IMR-90 (cell line): ENCODE results near the gene OSGIN1. TPM values are rescaled to one million over a fixed set of nuclear protein-coding genes. Genes with fewer than 3 reads are reported as not detected.

Experiments
- ATAC-seq: fragments of 200-7000 bp; cut with Tn5 transposase; 2 replicates; pipeline ENCODE4 v1.9.1; 2020; ENCODE audit warnings: low read depth, mild to moderate bottlenecking, moderate library complexity
- BruUV-seq: library from RNA; stranded (reverse); fragments of 400-500 nt; replicated peaks from 2 replicates; lab custom pipeline; 2021; lab: Mats Ljungman, UMichigan
- CTCF ChIA-PET: fragments of 300-600 bp; formaldehyde crosslinking; extraction: SDS; loops from one replicate; lab custom pipeline; 2021; ENCODE audit warnings: antibody characterized with exemption; lab: Yijun Ruan, JAX
- POLR2A ChIA-PET: fragments of 300-600 bp; sonication (Branson Sonifier 250); formaldehyde crosslinking; loops from one replicate; lab custom pipeline; 2022; ENCODE audit warnings: antibody characterized with exemption; ENCODE audit not compliant: unreplicated experiment; lab: Charles Lee
- DNase-seq: peaks from one replicate; pipeline ENCODE4 v3.0.0; 2013
- H2AFZ ChIP-seq: replicated peaks from 2 replicates; pipeline ENCODE3; 2013; ENCODE audit warnings: low read length, mild to moderate bottlenecking; ENCODE audit not compliant: poor library complexity
- H2AK5ac ChIP-seq: 2 replicates; pipeline ENCODE4 v1.6.1; 2013; ENCODE audit warnings: low read depth, low read length, inconsistent platforms
- H2AK9ac ChIP-seq: replicated peaks from 2 replicates; pipeline ENCODE3; 2013; ENCODE audit warnings: mild to moderate bottlenecking, low read depth, low read length, moderate library complexity; ENCODE audit not compliant: poor library complexity
- H2BK120ac ChIP-seq: 2 replicates; pipeline ENCODE4 v1.6.1; 2013; ENCODE audit warnings: low read depth, low read length, inconsistent platforms
- H2BK15ac ChIP-seq: 3 replicates; pipeline ENCODE4 v1.6.1; 2013; ENCODE audit warnings: low read depth, low read length, inconsistent platforms
- H2BK20ac ChIP-seq: 2 replicates; pipeline ENCODE4 v1.6.1; 2013; ENCODE audit warnings: low read depth, mild to moderate bottlenecking, inconsistent platforms, low read length, moderate library complexity
- H2BK5ac ChIP-seq: 2 replicates; pipeline ENCODE4 v1.6.1; 2013; ENCODE audit warnings: mild to moderate bottlenecking, low read depth, low read length, inconsistent platforms; ENCODE audit not compliant: poor library complexity, severe bottlenecking
- H3K14ac ChIP-seq: replicated peaks from 2 replicates; pipeline ENCODE4 v1.6.1; 2013; ENCODE audit warnings: low read depth, low read length, inconsistent platforms
- H3K18ac ChIP-seq: 2 replicates; pipeline ENCODE4 v1.6.1; 2013; ENCODE audit warnings: low read depth, low read length, control low read depth
- H3K23ac ChIP-seq: 2 replicates; pipeline ENCODE4 v1.6.1; 2013; ENCODE audit warnings: low read depth, low read length, inconsistent platforms
- H3K27ac ChIP-seq: 2 replicates; pipeline ENCODE4 v1.5.1; 2013; ENCODE audit warnings: mild to moderate bottlenecking, control low read depth, low read length; ENCODE audit not compliant: insufficient read depth
- H3K27me3 ChIP-seq: 2 replicates; pipeline ENCODE4 v1.6.1; 2013; ENCODE audit warnings: low read length; ENCODE audit not compliant: control insufficient read depth, insufficient read depth
- H3K36me3 ChIP-seq: 2 replicates; pipeline ENCODE4 v1.6.1; 2013; ENCODE audit warnings: low read length, mixed read lengths; ENCODE audit not compliant: control insufficient read depth, insufficient read depth
- H3K4ac ChIP-seq: 2 replicates; pipeline ENCODE4 v1.6.1; 2013; ENCODE audit warnings: low read depth, low read length, inconsistent platforms
- H3K4me1 ChIP-seq: 2 replicates; pipeline ENCODE4 v1.6.1; 2013; ENCODE audit warnings: low read length, mixed read lengths; ENCODE audit not compliant: control insufficient read depth, insufficient read depth
- H3K4me2 ChIP-seq: 2 replicates; pipeline ENCODE4 v1.6.1; 2013; ENCODE audit warnings: low read depth, mild to moderate bottlenecking, control low read depth, low read length, moderate library complexity
- H3K4me3 ChIP-seq: 2 replicates; pipeline ENCODE4 v1.5.1; 2013; ENCODE audit warnings: low read depth, mild to moderate bottlenecking, control low read depth, low read length, moderate library complexity; ENCODE audit not compliant: insufficient read depth
- H3K56ac ChIP-seq: 2 replicates; pipeline ENCODE4 v1.6.1; 2013; ENCODE audit warnings: low read length, inconsistent platforms; ENCODE audit not compliant: insufficient read depth; ENCODE audit errors: extremely low read depth
- H3K79me1 ChIP-seq, 2 experiments: 2 replicates each; pipeline ENCODE4 v1.6.1; 2013; ENCODE audit warnings: low read length in 2 of 2, inconsistent platforms in 1 of 2, low read depth in 1 of 2
- H3K9ac ChIP-seq: 2 replicates; pipeline ENCODE4 v1.6.1; 2013; ENCODE audit warnings: low read depth, low read length, control low read depth
- H3K9me1 ChIP-seq: 2 replicates; pipeline ENCODE4 v1.6.1; 2013; ENCODE audit warnings: low read length, inconsistent platforms; ENCODE audit not compliant: insufficient read depth
- H3K9me3 ChIP-seq: 2 replicates; pipeline ENCODE4 v1.6.1; 2013; ENCODE audit warnings: low read length; ENCODE audit not compliant: control insufficient read depth, insufficient read depth
- H4K20me1 ChIP-seq: 2 replicates; pipeline ENCODE4 v1.6.1; 2013; ENCODE audit warnings: low read length, inconsistent platforms; ENCODE audit not compliant: insufficient read depth
- H4K5ac ChIP-seq: 2 replicates; pipeline ENCODE4 v1.6.1; 2013; ENCODE audit warnings: mild to moderate bottlenecking, low read depth, low read length, control low read depth
- H4K8ac ChIP-seq, 2 experiments: 2 replicates each; pipeline ENCODE4 v1.6.1; 2013; ENCODE audit warnings: low read depth in 2 of 2, low read length in 2 of 2, control low read depth in 1 of 2, inconsistent platforms in 1 of 2
- H4K91ac ChIP-seq: 2 replicates; pipeline ENCODE4 v1.6.1; 2013; ENCODE audit warnings: low read depth, low read length, inconsistent platforms; ENCODE audit not compliant: insufficient read depth
- BHLHE40 ChIP-seq: fragments of 150-350 bp; IDR thresholded peaks from 2 replicates; pipeline ENCODE4 v1.6.1; 2016; ENCODE audit warnings: mild to moderate bottlenecking, low read depth, low read length
- CEBPB ChIP-seq: IDR thresholded peaks from 2 replicates; pipeline ENCODE4 v1.6.1; 2012; ENCODE audit warnings: low read depth, low read length, improper control_type of control experiment
- CHD1 ChIP-seq: IDR thresholded peaks from 2 replicates; pipeline ENCODE4 v1.6.1; 2012; ENCODE audit warnings: low read depth, low read length, improper control_type of control experiment
- FOS ChIP-seq: fragments of 150-350 bp; IDR thresholded peaks from 2 replicates; pipeline ENCODE4 v1.6.1; 2016; ENCODE audit warnings: low read depth, low read length
- MAFK ChIP-seq: IDR thresholded peaks from 2 replicates; pipeline ENCODE4 v1.6.1; 2012; ENCODE audit warnings: low read depth, low read length, improper control_type of control experiment
- MAZ ChIP-seq: IDR thresholded peaks from 2 replicates; pipeline ENCODE4 v1.6.1; 2012; ENCODE audit warnings: low read depth, mild to moderate bottlenecking, low read length, improper control_type of control experiment, moderate library complexity, borderline replicate concordance
- MXI1 ChIP-seq: IDR thresholded peaks from 2 replicates; pipeline ENCODE4 v1.6.1; 2012; ENCODE audit warnings: low read depth, mild to moderate bottlenecking, low read length, moderate library complexity, borderline replicate concordance
- NFE2L2 ChIP-seq: fragments of 150-350 bp; IDR thresholded peaks from 2 replicates; pipeline ENCODE4 v1.6.1; 2016; ENCODE audit warnings: low read depth, mild to moderate bottlenecking, low read length
- POLR2A ChIP-seq: IDR thresholded peaks from 2 replicates; pipeline ENCODE4 v1.6.1; 2012; ENCODE audit warnings: mild to moderate bottlenecking, low read depth, low read length
- RAD21 ChIP-seq: IDR thresholded peaks from 2 replicates; pipeline ENCODE4 v1.6.1; 2012; ENCODE audit warnings: low read length, improper control_type of control experiment
- RCOR1 ChIP-seq: IDR thresholded peaks from 2 replicates; pipeline ENCODE4 v1.6.1; 2012; ENCODE audit warnings: mild to moderate bottlenecking, low read length, improper control_type of control experiment; ENCODE audit not compliant: insufficient replicate concordance
- RFX5 ChIP-seq: IDR thresholded peaks from 2 replicates; pipeline ENCODE4 v1.8.0; 2012; ENCODE audit warnings: low read depth, mild to moderate bottlenecking, low read length, moderate library complexity
- SMC3 ChIP-seq: fragments of 150-350 bp; IDR thresholded peaks from 2 replicates; pipeline ENCODE4 v1.6.1; 2016; ENCODE audit warnings: low read depth, mild to moderate bottlenecking, antibody characterized with exemption, low read length, moderate library complexity
- WGBS, 2 experiments: methylation state at CpG; one replicate each; pipeline versions ENCODE4 v1.1.5 to v1.1.7; 2013; ENCODE audit warnings: missing lambda C conversion rate in 2 of 2; ENCODE audit not compliant: insufficient read length in 1 of 2; ENCODE audit errors: extremely low coverage in 2 of 2; 5-methylcytosine and 5-hydroxymethylcytosine counted together
- dilution Hi-C: fragments of 300-500 bp; cut with HindIII; formaldehyde crosslinking; loops from one replicate; pipeline ENCODE4 v1.14.3; 2018; ENCODE audit warnings: low sequenced_read_pairs; ENCODE audit not compliant: unreplicated experiment
- in situ Hi-C: fragments of 300-500 bp; cut with MboI; formaldehyde crosslinking; loops from 3 replicates; pipeline ENCODE4 v1.14.3; 2019; ENCODE audit warnings: low sequenced_read_pairs, inconsistent platforms, mixed read lengths
- intact Hi-C: fragments of 100-400 bp; cut with micrococcal nuclease; formaldehyde crosslinking; loops from 2 replicates; pipeline ENCODE4 v1.10.0; 2022
- polyA plus RNA-seq, 3 experiments: library from polyadenylated mRNA; depleted of rRNA; stranded (reverse); fragments of >200 nt; gene quantifications; 2 replicates each; pipeline ENCODE4 v1.2.3, GENCODE V29; 2012; ENCODE audit warnings: low replicate concordance in 1 of 3
- total RNA-seq: library from RNA; depleted of rRNA; stranded (reverse); fragments of >200 nt; gene quantifications from 2 replicates; pipeline ENCODE4 v1.2.3, GENCODE V29; 2012
- TF ChIP-seq, protein P1 (sequence below): fragments of 150-350 bp; IDR thresholded peaks from 2 replicates; pipeline ENCODE4 v1.6.1; 2017; ENCODE audit warnings: mild to moderate bottlenecking, antibody characterized with exemption, low read length, low read depth
- TF ChIP-seq, protein P2 (sequence below): conservative IDR thresholded peaks from 2 replicates; pipeline ENCODE4 v1.5.1; 2012; ENCODE audit warnings: mild to moderate bottlenecking, low read depth, low read length, improper control_type of control experiment
- TF ChIP-seq, protein P3 (sequence below): fragments of 150-350 bp; IDR thresholded peaks from 2 replicates; pipeline ENCODE4 v1.6.1; 2016; ENCODE audit warnings: low read depth, mild to moderate bottlenecking, low read length, moderate library complexity, borderline replicate concordance

Gene OSGIN1
- total and polyA plus RNA-seq, 2 of the 4 experiments (the other 2 are of a cell fraction) = 0.90 to 6.4 TPM

DNA sequence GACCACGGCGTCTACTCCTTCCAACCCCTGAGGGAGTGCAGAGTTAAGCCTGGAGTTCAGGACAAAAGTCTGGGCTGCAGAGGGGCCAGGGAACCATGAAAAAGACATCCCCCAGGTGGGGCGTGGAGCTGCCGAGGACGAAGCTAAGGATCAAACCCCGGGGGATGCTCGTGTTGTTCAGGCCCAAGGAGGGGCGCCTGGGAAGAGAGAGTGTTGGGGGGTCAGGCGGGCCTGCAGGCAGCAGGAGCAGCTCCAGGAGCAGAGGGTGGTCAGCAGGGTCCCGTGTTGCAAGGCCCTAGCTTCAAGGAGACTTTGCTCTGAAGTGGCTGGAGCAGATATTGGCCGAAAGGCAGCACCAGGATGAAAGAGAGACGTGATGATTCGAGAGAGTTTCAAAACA lies 41.7 kb downstream of the OSGIN1 start:
- no peaks in the 10 kb centered on the region for H3K79me1 ChIP-seq
- 84% methylated on average over 4 of the region's 13 CpGs; no CpG with 5 or more reads in 1 of the 2 experiments for WGBS, 2 experiments
- H3K27me3 ChIP-seq = peaks cover 13% of the 10 kb centered on the region
- no peaks in the 10 kb centered on the region for H3K9me3 ChIP-seq
- no peak overlapping the region for H3K4me3 ChIP-seq
- 0 out of 2 replicates have a peak overlapping the region, but pooled peaks have one; percentile 17 for H3K4ac ChIP-seq
- H3K56ac ChIP-seq = no peak overlapping the region
- intact Hi-C loops = no loop called here
- no peak overlapping the region for H3K4me2 ChIP-seq
- no peaks in the 10 kb centered on the region for H3K36me3 ChIP-seq
- no peak overlapping the region for H2BK20ac ChIP-seq
- 0 out of 2 replicates have a peak, but pooled peaks cover 4% of the 10 kb centered on the region for H3K9me1 ChIP-seq
- in situ Hi-C loops = no loop called here
- H3K18ac ChIP-seq = no peak overlapping the region
- H4K20me1 ChIP-seq = no peaks in the 10 kb centered on the region
- H3K9ac ChIP-seq = no peak overlapping the region
- no peak overlapping the region for H4K8ac ChIP-seq
- DNase-seq = peak; percentile 22
- H2AK5ac ChIP-seq = no peak overlapping the region
- CTCF ChIA-PET = no interaction called here
- no peak for TF ChIP-seq SMC3
- TF ChIP-seq, protein P1, sequence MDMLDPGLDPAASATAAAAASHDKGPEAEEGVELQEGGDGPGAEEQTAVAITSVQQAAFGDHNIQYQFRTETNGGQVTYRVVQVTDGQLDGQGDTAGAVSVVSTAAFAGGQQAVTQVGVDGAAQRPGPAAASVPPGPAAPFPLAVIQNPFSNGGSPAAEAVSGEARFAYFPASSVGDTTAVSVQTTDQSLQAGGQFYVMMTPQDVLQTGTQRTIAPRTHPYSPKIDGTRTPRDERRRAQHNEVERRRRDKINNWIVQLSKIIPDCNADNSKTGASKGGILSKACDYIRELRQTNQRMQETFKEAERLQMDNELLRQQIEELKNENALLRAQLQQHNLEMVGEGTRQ = no peak
- no peak for TF ChIP-seq POLR2A
- TF ChIP-seq CHD1 = no peak
- TF ChIP-seq, protein P2, sequence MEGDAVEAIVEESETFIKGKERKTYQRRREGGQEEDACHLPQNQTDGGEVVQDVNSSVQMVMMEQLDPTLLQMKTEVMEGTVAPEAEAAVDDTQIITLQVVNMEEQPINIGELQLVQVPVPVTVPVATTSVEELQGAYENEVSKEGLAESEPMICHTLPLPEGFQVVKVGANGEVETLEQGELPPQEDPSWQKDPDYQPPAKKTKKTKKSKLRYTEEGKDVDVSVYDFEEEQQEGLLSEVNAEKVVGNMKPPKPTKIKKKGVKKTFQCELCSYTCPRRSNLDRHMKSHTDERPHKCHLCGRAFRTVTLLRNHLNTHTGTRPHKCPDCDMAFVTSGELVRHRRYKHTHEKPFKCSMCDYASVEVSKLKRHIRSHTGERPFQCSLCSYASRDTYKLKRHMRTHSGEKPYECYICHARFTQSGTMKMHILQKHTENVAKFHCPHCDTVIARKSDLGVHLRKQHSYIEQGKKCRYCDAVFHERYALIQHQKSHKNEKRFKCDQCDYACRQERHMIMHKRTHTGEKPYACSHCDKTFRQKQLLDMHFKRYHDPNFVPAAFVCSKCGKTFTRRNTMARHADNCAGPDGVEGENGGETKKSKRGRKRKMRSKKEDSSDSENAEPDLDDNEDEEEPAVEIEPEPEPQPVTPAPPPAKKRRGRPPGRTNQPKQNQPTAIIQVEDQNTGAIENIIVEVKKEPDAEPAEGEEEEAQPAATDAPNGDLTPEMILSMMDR = no peak
- no peak for TF ChIP-seq MAFK
- TF ChIP-seq NFE2L2 = no peak
- no peak for TF ChIP-seq RAD21
- TF ChIP-seq RFX5 = no peak
- no peak for TF ChIP-seq CEBPB
- TF ChIP-seq MAZ = no peak
- no peak for TF ChIP-seq MXI1
- no peak for TF ChIP-seq FOS
- TF ChIP-seq, protein P3, sequence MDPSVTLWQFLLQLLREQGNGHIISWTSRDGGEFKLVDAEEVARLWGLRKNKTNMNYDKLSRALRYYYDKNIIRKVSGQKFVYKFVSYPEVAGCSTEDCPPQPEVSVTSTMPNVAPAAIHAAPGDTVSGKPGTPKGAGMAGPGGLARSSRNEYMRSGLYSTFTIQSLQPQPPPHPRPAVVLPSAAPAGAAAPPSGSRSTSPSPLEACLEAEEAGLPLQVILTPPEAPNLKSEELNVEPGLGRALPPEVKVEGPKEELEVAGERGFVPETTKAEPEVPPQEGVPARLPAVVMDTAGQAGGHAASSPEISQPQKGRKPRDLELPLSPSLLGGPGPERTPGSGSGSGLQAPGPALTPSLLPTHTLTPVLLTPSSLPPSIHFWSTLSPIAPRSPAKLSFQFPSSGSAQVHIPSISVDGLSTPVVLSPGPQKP = no peak
- TF ChIP-seq BHLHE40 = no peak
- no peak for TF ChIP-seq RCOR1
- dilution Hi-C loops = no loop called here
- peaks cover 7% of the 10 kb centered on the region; the same call in 1 of the 2 replicates for H3K4me1 ChIP-seq
- no peak overlapping the region for H2BK5ac ChIP-seq
- no peak overlapping the region for H2AK9ac ChIP-seq
- H3K23ac ChIP-seq = no peak overlapping the region
- BruUV-seq = no TSS peak
- H4K5ac ChIP-seq = no peak overlapping the region
- no peak for ATAC-seq
- H3K27ac ChIP-seq = no peak overlapping the region
- POLR2A ChIA-PET = no interaction called here
- no peak overlapping the region for H2BK15ac ChIP-seq
- no peak overlapping the region; the same call in 1 of the 2 replicates for H4K91ac ChIP-seq
- peak overlapping the region; percentile 72 for H2AFZ ChIP-seq
- H3K14ac ChIP-seq = no peak overlapping the region
- H2BK120ac ChIP-seq = 0 out of 2 replicates have a peak overlapping the region, but pooled peaks have one; percentile 2
